OCI-LY1 (cell line): ENCODE results near the gene OGA.

ENCODE experiments used
- CTCF ChIP-seq: fragments of 200-600 bp; sonication (generic), shearing (Covaris generic); IDR thresholded peaks from 2 replicates; pipeline ENCODE4 v1.5.1; 2017; ENCODE audit warnings: mild to moderate bottlenecking, antibody characterized with exemption, low read length, moderate library complexity, mixed read lengths
- EZH2 ChIP-seq: fragments of 200-600 bp; sonication (generic), shearing (Covaris generic); IDR thresholded peaks from 2 replicates; pipeline ENCODE4 v1.8.0; 2017; ENCODE audit warnings: borderline replicate concordance, mixed run types, mild to moderate bottlenecking, antibody characterized with exemption, low read length, moderate library complexity, mixed read lengths

GRCh38 chr10:101770331-101771215 is 47.7 kb downstream of the OGA start:
- TF ChIP-seq CTCF (no peak), EZH2 (no peak)
